Endothelial cell of umbilical vein (primary cell): ENCODE results near the gene COL9A3. TPM values are rescaled to one million over a fixed set of nuclear protein-coding genes. Genes with fewer than 3 reads are reported as not detected.

Experiments used
- BruUV-seq: library from RNA; stranded (reverse); fragments of 400-500 nt; replicated peaks from 2 replicates; lab custom pipeline; 2021; lab: Mats Ljungman, UMichigan
- CTCF ChIA-PET: fragments of 300-600, 350-600 bp; sonication (Branson Sonifier 250); formaldehyde crosslinking; loops from one replicate; lab custom pipeline; 2021; ENCODE audit warnings: antibody characterized with exemption, inconsistent platforms; lab: Charles Lee
- POLR2A ChIA-PET: fragments of 300-600, 350-600 bp; sonication (Branson Sonifier 250); formaldehyde crosslinking; loops from one replicate; lab custom pipeline; 2021; ENCODE audit warnings: antibody characterized with exemption, inconsistent platforms; lab: Charles Lee
- DNase-seq: peaks from one replicate; pipeline ENCODE4 v3.0.0-alpha.2; 2011; ENCODE audit warnings: low read depth, low spot score
- FAIRE-seq: peaks from 2 replicates; lab custom pipeline; 2011; peaks lifted over from hg19 to GRCh38; lab: Jason Lieb, UNC
- H2AFZ ChIP-seq: 2 replicates; pipeline ENCODE4 v1.6.0; 2012; ENCODE audit warnings: low read depth, low read length, control low read depth, inconsistent platforms
- H3K27ac ChIP-seq: 2 replicates; pipeline ENCODE4 v1.5.1; 2011; ENCODE audit warnings: low read depth, mild to moderate bottlenecking, control low read depth, low read length, moderate library complexity; ENCODE audit not compliant: insufficient read depth
- H3K27me3 ChIP-seq, 2 experiments: 2 replicates each; pipeline versions ENCODE4 v1.6.0 to v1.6.1; 2011; ENCODE audit warnings: low read length in 2 of 2, mixed read lengths in 1 of 2; ENCODE audit not compliant: control insufficient read depth in 2 of 2, insufficient read depth in 2 of 2
- H3K36me3 ChIP-seq, 2 experiments: 2 replicates in 1 of 2; 3 replicates in 1 of 2; pipeline ENCODE4 v1.5.1; 2011; ENCODE audit warnings: low read length in 2 of 2, mild to moderate bottlenecking in 1 of 2, moderate library complexity in 1 of 2; ENCODE audit not compliant: control insufficient read depth in 2 of 2, insufficient read depth in 2 of 2; ENCODE audit errors: extremely low read depth in 1 of 2
- H3K4me1 ChIP-seq: 3 replicates; pipeline ENCODE4 v1.5.1; 2011; ENCODE audit warnings: mild to moderate bottlenecking, low read length; ENCODE audit not compliant: control insufficient read depth, insufficient read depth; ENCODE audit errors: extremely low read depth
- H3K4me2 ChIP-seq: 2 replicates; pipeline ENCODE4 v1.6.1; 2011; ENCODE audit warnings: low read length, control low read depth, mixed read lengths; ENCODE audit not compliant: insufficient read depth
- H3K4me3 ChIP-seq, 3 experiments: fragments of 200-600 bp in 1 of 3; sonication (generic), shearing (Covaris generic) in 1 of 3; replicated peaks in 1 of 3; 2 replicates each; pipeline ENCODE4 v1.5.1; 2011 to 2016; ENCODE audit warnings: control low read depth in 3 of 3, low read length in 3 of 3, mild to moderate bottlenecking in 2 of 3, inconsistent platforms in 1 of 3, low read depth in 1 of 3, moderate library complexity in 1 of 3; ENCODE audit not compliant: insufficient read depth in 1 of 3
- H3K79me2 ChIP-seq: 2 replicates; pipeline ENCODE4 v1.6.0; 2012; ENCODE audit warnings: low read length, inconsistent platforms; ENCODE audit not compliant: control insufficient read depth, insufficient read depth
- H3K9ac ChIP-seq: replicated peaks from 2 replicates; pipeline ENCODE3; 2011; ENCODE audit warnings: low read length, control low read depth; ENCODE audit not compliant: insufficient read depth; ENCODE audit errors: extremely low read depth
- H3K9me1 ChIP-seq: replicated peaks from 3 replicates; pipeline ENCODE4 v1.6.0; 2011; ENCODE audit warnings: mild to moderate bottlenecking, low read length; ENCODE audit not compliant: control insufficient read depth, insufficient read depth; ENCODE audit errors: extremely low read depth
- H3K9me3 ChIP-seq: replicated peaks from 2 replicates; pipeline ENCODE4 v1.5.1; 2012; ENCODE audit warnings: low read length, inconsistent platforms; ENCODE audit not compliant: control insufficient read depth, insufficient read depth
- H4K20me1 ChIP-seq: replicated peaks from 2 replicates; pipeline ENCODE3; 2011; ENCODE audit warnings: mild to moderate bottlenecking, low read length; ENCODE audit not compliant: control insufficient read depth, insufficient read depth; ENCODE audit errors: extremely low read depth
- EZH2 ChIP-seq: IDR thresholded peaks from 2 replicates; pipeline ENCODE4 v1.6.1; 2012; ENCODE audit warnings: borderline replicate concordance, low read depth, mild to moderate bottlenecking, moderate library complexity, low read length, inconsistent platforms; ENCODE audit not compliant: severe bottlenecking
- FOS ChIP-seq: IDR thresholded peaks from 2 replicates; pipeline ENCODE4 v1.6.1; 2011; ENCODE audit warnings: mild to moderate bottlenecking, low read length, moderate library complexity, borderline replicate concordance; ENCODE audit not compliant: insufficient read depth
- GATA2 ChIP-seq: IDR thresholded peaks from 2 replicates; pipeline ENCODE4 v1.7.0; 2011; ENCODE audit warnings: low read depth, mild to moderate bottlenecking, moderate library complexity, mixed read lengths, low read length; ENCODE audit not compliant: insufficient read length, insufficient read depth
- JUN ChIP-seq: IDR thresholded peaks from 2 replicates; pipeline ENCODE4 v1.6.1; 2011; ENCODE audit warnings: borderline replicate concordance, low read depth; ENCODE audit not compliant: insufficient read length, insufficient read depth
- MYC ChIP-seq: IDR thresholded peaks from one replicate; pipeline ENCODE4 v1.6.1; 2011; ENCODE audit warnings: mild to moderate bottlenecking, low read depth, low read length
- POLR2A ChIP-seq: IDR thresholded peaks from 2 replicates; pipeline ENCODE4 v1.6.1; 2012; ENCODE audit warnings: low read depth, mild to moderate bottlenecking, control low read depth, low read length
- POLR2AphosphoS5 ChIP-seq: IDR thresholded peaks from 2 replicates; pipeline ENCODE4 v1.6.1; 2012; ENCODE audit warnings: low read depth, mild to moderate bottlenecking, control low read depth, low read length, moderate library complexity; ENCODE audit not compliant: insufficient read depth
- dilution Hi-C: fragments of 300-500 bp; cut with MboI; formaldehyde crosslinking; loops from one replicate; pipeline ENCODE4 v1.15.0; 2019; ENCODE audit warnings: low sequenced_read_pairs; ENCODE audit not compliant: extremely low pct_ligation_motif_present
- intact Hi-C: fragments of 100-400 bp; cut with micrococcal nuclease; formaldehyde crosslinking; loops from one replicate; pipeline ENCODE4 v1.10.0; 2022
- polyA plus RNA-seq, 4 experiments: library from polyadenylated mRNA; depleted of rRNA in 3 of 4; stranded (reverse) in 3 of 4; unstranded in 1 of 4; fragments of >200 nt; gene quantifications; 2 replicates each; pipeline versions ENCODE4 v1.2.1 to v1.2.3, GENCODE V29; 2011 to 2012; ENCODE audit warnings: missing spikeins in 1 of 4
- total RNA-seq: library from RNA; stranded (reverse); gene quantifications from 2 replicates; pipeline ENCODE4 v1.2.3, GENCODE V29; 2021
- TF ChIP-seq, protein P1 (sequence below): IDR thresholded peaks from 2 replicates; pipeline ENCODE4 v1.6.1; 2011; ENCODE audit not compliant: insufficient read depth, insufficient read length
- TF ChIP-seq, protein P2 (sequence below), 2 donors: IDR thresholded peaks; 1 replicate in 1 of 2; 2 replicates in 1 of 2; pipeline ENCODE4 v1.5.1; 2011; ENCODE audit warnings: low read length in 2 of 2, mild to moderate bottlenecking in 2 of 2, moderate library complexity in 2 of 2, control low read depth in 1 of 2, inconsistent platforms in 1 of 2, low read depth in 1 of 2; ENCODE audit not compliant: insufficient read depth in 1 of 2; ENCODE audit errors: extremely low read depth in 1 of 2

The COL9A3 gene
- total and polyA plus RNA-seq, 2 donors (not counting 3 experiments of a cell fraction or from before 2014, with no cell fraction given): 0.46 to 0.60 TPM

DNA sequence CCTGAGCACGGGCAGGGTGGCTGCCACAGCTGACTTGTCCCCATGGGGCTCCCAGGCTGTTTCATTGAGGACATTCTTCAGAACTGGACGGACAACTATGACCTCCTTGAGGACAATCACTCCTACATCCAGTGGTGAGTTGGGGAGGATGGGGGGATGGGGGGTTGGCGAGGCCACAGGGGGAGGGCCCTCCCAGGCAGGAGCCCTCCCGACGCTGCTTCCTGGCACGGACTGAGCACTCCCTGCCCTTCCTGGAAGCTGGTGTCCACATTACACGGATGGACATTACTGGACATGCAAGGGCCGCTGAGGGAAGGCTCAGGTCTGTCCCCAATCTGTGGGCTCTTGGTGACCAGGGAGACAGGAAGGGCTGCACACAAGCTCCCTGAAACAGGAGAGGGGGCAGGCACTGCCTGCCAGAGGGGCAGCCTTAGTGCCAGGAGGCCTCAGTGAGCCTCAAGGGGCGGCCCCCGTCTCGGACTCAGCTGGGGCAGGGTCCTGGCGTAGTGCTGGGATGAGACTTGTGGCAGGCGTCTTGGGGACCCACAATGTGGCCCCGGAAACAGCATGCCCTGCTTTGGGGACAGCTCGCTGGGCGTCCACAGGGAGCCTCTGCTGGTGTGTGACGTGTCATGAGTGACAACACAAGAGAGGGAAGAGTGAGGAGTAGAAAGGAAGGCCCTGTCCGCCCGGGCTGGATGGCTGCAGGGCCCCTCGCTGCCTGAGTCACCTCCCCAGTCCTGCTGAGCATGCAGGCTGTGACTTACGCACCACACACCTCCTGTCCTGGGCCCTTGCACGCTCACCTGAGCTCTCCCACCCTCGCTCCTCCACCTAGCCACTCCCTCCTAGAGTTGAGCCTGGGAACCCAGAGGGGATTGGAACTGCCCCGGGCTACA is 7.1 kb upstream of the COL9A3 start:
- dilution Hi-C loops (no loop called here), intact Hi-C loops (loop anchor here (5.0 to 10.0 kb wide), 2 partner anchors 307 to 425 kb away; partner anchors contain the start of gene RPS21)
- H3K9me1 ChIP-seq: no peaks in the 10 kb centered on the region
- H2AFZ ChIP-seq: no peak overlapping the region
- no peak overlapping the region for H3K4me2 ChIP-seq
- H3K36me3 ChIP-seq: peaks cover 9 to 35% of the 10 kb centered on the region in 2 experiments
- peaks cover 8% of the 10 kb centered on the region for H3K4me1 ChIP-seq
- FAIRE-seq (no peak), DNase-seq (no peak)
- H4K20me1 ChIP-seq: no peaks in the 10 kb centered on the region
- H3K9me3 ChIP-seq: no peaks in the 10 kb centered on the region
- no TSS peak for BruUV-seq
- no peak overlapping the region for H3K4me3 ChIP-seq
- peaks cover 23% of the 10 kb centered on the region for H3K79me2 ChIP-seq
- no peak overlapping the region for H3K27ac ChIP-seq
- TF ChIP-seq, protein P1, sequence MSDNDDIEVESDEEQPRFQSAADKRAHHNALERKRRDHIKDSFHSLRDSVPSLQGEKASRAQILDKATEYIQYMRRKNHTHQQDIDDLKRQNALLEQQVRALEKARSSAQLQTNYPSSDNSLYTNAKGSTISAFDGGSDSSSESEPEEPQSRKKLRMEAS: no peak
- TF ChIP-seq POLR2AphosphoS5 (no peak), EZH2 (no peak), POLR2A (no peak), FOS (no peak), GATA2 (no peak), MYC (no peak), JUN (no peak)
- TF ChIP-seq, protein P2, sequence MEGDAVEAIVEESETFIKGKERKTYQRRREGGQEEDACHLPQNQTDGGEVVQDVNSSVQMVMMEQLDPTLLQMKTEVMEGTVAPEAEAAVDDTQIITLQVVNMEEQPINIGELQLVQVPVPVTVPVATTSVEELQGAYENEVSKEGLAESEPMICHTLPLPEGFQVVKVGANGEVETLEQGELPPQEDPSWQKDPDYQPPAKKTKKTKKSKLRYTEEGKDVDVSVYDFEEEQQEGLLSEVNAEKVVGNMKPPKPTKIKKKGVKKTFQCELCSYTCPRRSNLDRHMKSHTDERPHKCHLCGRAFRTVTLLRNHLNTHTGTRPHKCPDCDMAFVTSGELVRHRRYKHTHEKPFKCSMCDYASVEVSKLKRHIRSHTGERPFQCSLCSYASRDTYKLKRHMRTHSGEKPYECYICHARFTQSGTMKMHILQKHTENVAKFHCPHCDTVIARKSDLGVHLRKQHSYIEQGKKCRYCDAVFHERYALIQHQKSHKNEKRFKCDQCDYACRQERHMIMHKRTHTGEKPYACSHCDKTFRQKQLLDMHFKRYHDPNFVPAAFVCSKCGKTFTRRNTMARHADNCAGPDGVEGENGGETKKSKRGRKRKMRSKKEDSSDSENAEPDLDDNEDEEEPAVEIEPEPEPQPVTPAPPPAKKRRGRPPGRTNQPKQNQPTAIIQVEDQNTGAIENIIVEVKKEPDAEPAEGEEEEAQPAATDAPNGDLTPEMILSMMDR (IDR thresholded peaks at IDR 0.05; ENCODE audit: extremely low read depth in 1 of 2, insufficient read depth in 1 of 2, low read depth in 1 of 2, low read length in 2 of 2): no peak
- ChIA-PET CTCF (no interaction called here), POLR2A (no interaction called here)
- H3K9ac ChIP-seq: no peak overlapping the region
- no peaks in the 10 kb centered on the region for H3K27me3 ChIP-seq
